Testis (tissue), 3 donors: ENCODE measurements around the gene HSP90AB1. TPM values are rescaled to one million over a fixed set of nuclear protein-coding genes. Genes with fewer than 3 reads are reported as not detected.

Source experiments
- DNase-seq: peaks from one replicate; pipeline ENCODE4 v3.0.0-alpha.2; 2019
- H3K27ac ChIP-seq, 2 donors: fragments of 200-600 bp; sonication (generic); one replicate each; pipeline ENCODE4 v1.5.1; 2019
- H3K27me3 ChIP-seq: fragments of 200-600 bp; sonication (generic); one replicate; pipeline ENCODE4 v1.5.1; 2019
- H3K36me3 ChIP-seq: fragments of 200-600 bp; sonication (generic); one replicate; pipeline ENCODE4 v1.5.1; 2017; ENCODE audit warnings: low read depth; ENCODE audit errors: missing control alignments
- H3K4me1 ChIP-seq: fragments of 200-600 bp; sonication (generic); one replicate; pipeline ENCODE4 v1.5.1; 2019
- H3K4me3 ChIP-seq, 2 donors: fragments of 200-600 bp; sonication (generic); one replicate each; pipeline ENCODE4 v1.5.1; 2017 to 2019
- H3K9me3 ChIP-seq: fragments of 200-600 bp; sonication (generic); one replicate; pipeline ENCODE4 v1.5.1; 2017
- POLR2A ChIP-seq: fragments of 450-650 bp; IDR thresholded peaks from one replicate; pipeline ENCODE4 v1.6.1; 2017; ENCODE audit warnings: antibody characterized with exemption, mild to moderate bottlenecking, moderate library complexity
- WGBS, 2 donors: methylation state at CpG; one replicate each; pipeline ENCODE4 v1.1.5; 2018; 5-methylcytosine and 5-hydroxymethylcytosine counted together
- intact Hi-C: fragments of 100-400 bp; cut with DNase I; formaldehyde crosslinking; loops from one replicate; pipeline ENCODE4 v1.15.1; 2023; ENCODE audit warnings: low total_unique reads
- polyA plus RNA-seq: library from polyadenylated mRNA; stranded (reverse); fragments of 350-450 nt; fragmentation: Illumina TruSeq; extraction: RNeasy Lipid Tissue Mini Kit (QIAGEN cat#74804); gene quantifications from one replicate; pipeline ENCODE4 v1.2.3, GENCODE V29; 2014; ENCODE audit warnings: low read depth, low replicate concordance; ENCODE audit not compliant: insufficient read depth
- total RNA-seq, 2 donors: library from RNA; depleted of rRNA; stranded (reverse); fragments of >200 nt; gene quantifications; one replicate each; pipeline ENCODE4 v1.2.3, GENCODE V29; 2016
- TF ChIP-seq, protein P1 (sequence below), 3 experiments: fragments of 450-650 bp in 2 of 3; fragments of 200-600 bp in 1 of 3; sonication (generic) in 1 of 3; IDR thresholded peaks; one replicate each; pipeline ENCODE4 v1.5.1; 2016 to 2019; ENCODE audit warnings: antibody characterized with exemption in 3 of 3, mild to moderate bottlenecking in 2 of 3, moderate library complexity in 1 of 3

The HSP90AB1 gene
- total and polyA plus RNA-seq, 3 donors from 2014 or later, result 480 to 610 (median 602) TPM

DNA sequence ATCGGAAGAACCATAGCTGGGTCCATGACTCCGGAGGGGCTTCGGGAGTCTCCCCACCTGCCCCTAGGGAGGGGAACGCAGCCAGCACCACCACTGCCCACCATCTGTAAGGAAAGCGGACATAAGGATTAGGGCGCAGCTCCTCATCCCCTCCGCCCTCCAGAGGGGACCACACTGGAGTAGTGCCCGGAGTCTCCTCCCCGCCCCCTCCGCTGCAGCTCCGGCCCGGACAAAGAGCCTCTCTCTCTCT, 9.8 kb downstream of the HSP90AB1 start:
- WGBS, 2 donors, result 0 to 1% methylated on average over 4 to 12 of the region's 12 CpGs
- H3K27ac ChIP-seq, result peak overlapping the region; percentile 90 to 92
- no peaks in the 10 kb centered on the region for H3K27me3 ChIP-seq
- DNase-seq, result no peak
- H3K4me3 ChIP-seq, result peak overlapping the region; percentile 87 to 97
- H3K4me1 ChIP-seq, result peaks cover 11% of the 10 kb centered on the region
- H3K9me3 ChIP-seq, result no peaks in the 10 kb centered on the region
- no peak for TF ChIP-seq POLR2A
- TF ChIP-seq, protein P1, sequence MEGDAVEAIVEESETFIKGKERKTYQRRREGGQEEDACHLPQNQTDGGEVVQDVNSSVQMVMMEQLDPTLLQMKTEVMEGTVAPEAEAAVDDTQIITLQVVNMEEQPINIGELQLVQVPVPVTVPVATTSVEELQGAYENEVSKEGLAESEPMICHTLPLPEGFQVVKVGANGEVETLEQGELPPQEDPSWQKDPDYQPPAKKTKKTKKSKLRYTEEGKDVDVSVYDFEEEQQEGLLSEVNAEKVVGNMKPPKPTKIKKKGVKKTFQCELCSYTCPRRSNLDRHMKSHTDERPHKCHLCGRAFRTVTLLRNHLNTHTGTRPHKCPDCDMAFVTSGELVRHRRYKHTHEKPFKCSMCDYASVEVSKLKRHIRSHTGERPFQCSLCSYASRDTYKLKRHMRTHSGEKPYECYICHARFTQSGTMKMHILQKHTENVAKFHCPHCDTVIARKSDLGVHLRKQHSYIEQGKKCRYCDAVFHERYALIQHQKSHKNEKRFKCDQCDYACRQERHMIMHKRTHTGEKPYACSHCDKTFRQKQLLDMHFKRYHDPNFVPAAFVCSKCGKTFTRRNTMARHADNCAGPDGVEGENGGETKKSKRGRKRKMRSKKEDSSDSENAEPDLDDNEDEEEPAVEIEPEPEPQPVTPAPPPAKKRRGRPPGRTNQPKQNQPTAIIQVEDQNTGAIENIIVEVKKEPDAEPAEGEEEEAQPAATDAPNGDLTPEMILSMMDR (IDR thresholded peaks at IDR 0.05), result no peak
- intact Hi-C loops, result no loop called here
- H3K36me3 ChIP-seq, result no peaks in the 10 kb centered on the region

DNA sequence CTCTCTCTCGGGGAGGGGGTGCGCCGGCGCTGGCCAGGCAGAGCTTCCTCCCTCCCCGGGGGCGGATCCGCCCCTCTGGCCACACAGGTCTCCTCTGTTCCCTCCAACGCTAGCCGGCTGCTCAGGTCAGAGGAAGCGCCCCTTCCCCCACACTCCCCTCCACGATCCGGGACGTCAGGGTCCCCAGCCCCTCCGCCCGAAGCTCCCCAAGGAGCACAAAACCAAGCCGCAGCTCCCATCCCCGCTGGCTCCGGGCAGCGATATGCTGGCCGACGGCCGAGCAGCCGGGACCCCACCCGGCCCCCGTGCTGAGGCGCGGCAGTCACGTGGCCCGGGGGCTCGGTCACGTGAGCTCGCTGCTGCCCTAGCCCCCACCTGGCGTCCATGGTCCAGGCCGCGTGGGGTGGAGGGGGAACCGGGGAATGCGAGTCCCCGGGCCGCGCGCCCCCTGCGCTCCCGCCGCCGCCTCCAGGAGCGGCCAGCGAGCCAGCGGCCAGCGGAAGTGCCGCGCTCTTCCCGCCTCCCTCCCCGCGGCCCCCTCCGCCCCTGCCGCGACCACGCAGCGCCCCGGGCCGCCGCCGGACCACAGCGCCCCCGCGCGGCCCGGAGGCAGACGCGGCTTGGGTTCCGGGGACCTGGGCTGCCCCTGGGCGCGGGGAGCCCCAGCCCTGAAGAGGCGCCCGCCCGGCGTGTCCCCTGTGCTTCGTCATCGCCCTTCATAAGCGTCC, 10.3 kb downstream of the HSP90AB1 start, which contains the start of gene SLC35B2:
TSS of gene SLC35B2 (minus strand) at position 504 of the 728 bp plus-strand sequence. CDS start at position 386, 118 bp downstream.
- TF ChIP-seq, protein P1 (IDR thresholded peaks at IDR 0.05), result peak; percentile 70 to 83 (median 80)
- no peak for TF ChIP-seq POLR2A
- Histone ChIP-seq H3K9me3 (no peaks in the 10 kb centered on the region), H3K27me3 (no peaks in the 10 kb centered on the region), H3K4me1 (peaks cover 11% of the 10 kb centered on the region), H3K36me3 (no peaks in the 10 kb centered on the region), H3K4me3 (peak within 1 kb of the TSS; percentile 87 to 97), H3K27ac (peak within 1 kb of the TSS; percentile 90 to 92)
- peak; percentile 84 for DNase-seq
- 2% methylated on average over 47 of the region's 80 CpGs; no CpG with 5 or more reads in 1 of the 2 donors for WGBS, 2 donors
- intact Hi-C loops, result no loop called here

DNA sequence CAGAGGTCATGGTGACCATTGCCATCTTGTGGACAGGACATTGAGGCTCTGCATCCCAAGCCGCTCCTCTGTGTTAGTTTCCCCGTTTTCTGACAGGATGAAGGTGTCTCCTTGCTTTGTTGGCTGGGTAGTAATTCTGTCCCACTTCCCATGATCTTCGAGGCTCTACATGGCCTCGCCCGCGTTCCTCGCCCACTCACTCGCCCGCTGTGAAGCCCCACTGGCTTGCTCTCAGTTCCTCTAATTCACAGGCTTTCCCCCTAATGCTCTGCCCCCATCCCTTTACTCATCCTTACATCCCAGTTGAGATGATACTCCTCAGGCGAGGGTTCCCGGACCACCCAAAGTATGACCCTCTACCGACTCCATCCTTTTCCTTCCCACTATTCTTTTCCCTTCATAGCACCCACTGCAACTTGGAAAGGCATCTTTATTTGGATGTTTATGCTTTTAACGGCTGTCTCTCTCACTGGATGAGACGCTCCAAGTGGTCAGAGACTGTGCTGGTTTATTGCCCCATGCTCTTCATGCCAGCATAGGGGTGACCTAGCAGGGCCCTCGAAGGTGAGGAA, 10.9 kb downstream of the HSP90AB1 start:
- DNase-seq, result no peak
- peak overlapping the region; percentile 90 to 92 for H3K27ac ChIP-seq
- H3K36me3 ChIP-seq, result no peaks in the 10 kb centered on the region
- no peaks in the 10 kb centered on the region for H3K27me3 ChIP-seq
- H3K4me3 ChIP-seq, result peak overlapping the region; percentile 87 to 97
- WGBS, 2 donors, result 15 to 19% methylated on average over 12 to 15 of the region's 15 CpGs
- intact Hi-C loops, result no loop called here
- peaks cover 14% of the 10 kb centered on the region for H3K4me1 ChIP-seq
- TF ChIP-seq POLR2A, result no peak
- TF ChIP-seq, protein P1 (IDR thresholded peaks at IDR 0.05), result peak in 2 of 3 experiments; percentile 1 to 7
- no peaks in the 10 kb centered on the region for H3K9me3 ChIP-seq

DNA sequence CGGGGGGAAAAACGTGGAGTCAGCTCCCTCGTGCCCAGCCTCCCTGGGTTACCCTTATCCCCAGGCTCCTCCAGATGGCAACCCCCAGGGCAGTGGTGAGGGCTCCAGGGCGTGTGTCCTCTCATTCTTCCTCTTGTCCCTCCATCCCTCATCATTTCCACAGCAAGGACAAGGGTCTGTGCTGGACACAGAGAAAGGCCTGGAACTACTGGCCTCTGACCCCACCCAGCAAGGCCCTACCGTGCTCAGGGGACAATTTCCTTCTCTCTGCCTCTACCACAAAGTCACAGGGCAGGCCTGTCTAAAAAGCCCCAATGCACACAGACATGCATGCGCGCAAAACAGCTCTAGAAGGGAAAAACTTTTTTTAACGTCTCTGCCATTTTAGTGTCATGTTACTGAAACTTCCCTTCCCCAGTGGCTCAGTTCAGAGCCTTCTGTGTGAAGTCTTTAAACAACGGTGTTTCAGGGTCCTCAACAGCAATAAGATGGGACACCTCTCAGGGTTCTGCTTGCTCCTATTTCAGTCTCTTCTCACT, 11.5 kb downstream of the HSP90AB1 start:
- Histone ChIP-seq H3K4me1 (peaks cover 20% of the 10 kb centered on the region), H3K9me3 (no peaks in the 10 kb centered on the region), H3K27ac (peak overlapping the region in 1 of 2 donors; percentile 90), H3K27me3 (no peaks in the 10 kb centered on the region), H3K4me3 (no peak overlapping the region), H3K36me3 (no peaks in the 10 kb centered on the region)
- intact Hi-C loops, result no loop called here
- DNase-seq, result no peak
- TF ChIP-seq, protein P1 (IDR thresholded peaks at IDR 0.05), result no peak
- 74 to 75% methylated on average over 6 to 9 of the region's 9 CpGs for WGBS, 2 donors
